PC-3 (cell line): Measurements from ENCODE around the gene MTA3. TPM values are rescaled to one million over a fixed set of nuclear protein-coding genes. Genes with fewer than 3 reads are reported as not detected.

Source experiments
- ATAC-seq: fragments of 200-7000 bp; cut with Tn5 transposase; 2 replicates; pipeline ENCODE4 v1.9.1; 2020; ENCODE audit warnings: mild to moderate bottlenecking, moderate library complexity
- BruUV-seq: library from RNA; stranded (reverse); fragments of 400-500 nt; replicated peaks from 2 replicates; lab custom pipeline; 2021; lab: Mats Ljungman, UMichigan
- CTCF ChIA-PET: fragments of 300-600 bp; sonication (Branson Sonifier 250); formaldehyde crosslinking; loops from one replicate; lab custom pipeline; 2022; ENCODE audit warnings: antibody characterized with exemption; lab: Charles Lee
- POLR2A ChIA-PET: fragments of 300-600 bp; sonication (Branson Sonifier 250); formaldehyde crosslinking; loops from one replicate; lab custom pipeline; 2022; ENCODE audit warnings: antibody characterized with exemption; ENCODE audit not compliant: unreplicated experiment; lab: Charles Lee
- DNase-seq: peaks from one replicate; pipeline ENCODE4 v3.0.0-alpha.2; 2015
- H2AFZ ChIP-seq: fragments of 300-600 bp; sonication (generic); 2 replicates; pipeline ENCODE4 v1.6.0; 2016; ENCODE audit warnings: antibody characterized with exemption, low read length
- H3F3A ChIP-seq: fragments of 300-600 bp; sonication (generic); one replicate; pipeline ENCODE4 v1.6.0; 2017; ENCODE audit warnings: antibody characterized with exemption, low read length, control low read depth, mild to moderate bottlenecking; ENCODE audit not compliant: unreplicated experiment
- H3K27ac ChIP-seq: fragments of 300-600 bp; sonication (generic); 2 replicates; pipeline ENCODE4 v1.5.1; 2016; ENCODE audit warnings: mild to moderate bottlenecking, low read length
- H3K27me3 ChIP-seq: fragments of 300-600 bp; sonication (generic); 2 replicates; pipeline ENCODE4 v1.6.1; 2016; ENCODE audit warnings: low read length, mixed read lengths
- H3K36me3 ChIP-seq: fragments of 300-600 bp; sonication (generic); 2 replicates; pipeline ENCODE4 v1.6.1; 2016; ENCODE audit warnings: low read depth, mixed run types, low read length, mixed read lengths
- H3K4me1 ChIP-seq: fragments of 300-600 bp; sonication (generic); 2 replicates; pipeline ENCODE4 v1.5.1; 2016; ENCODE audit warnings: low read length; ENCODE audit not compliant: insufficient read depth
- H3K4me2 ChIP-seq: fragments of 300-600 bp; sonication (generic); 2 replicates; pipeline ENCODE4 v1.6.0; 2016; ENCODE audit warnings: low read length
- H3K4me3 ChIP-seq: fragments of 300-600 bp; sonication (generic); 2 replicates; pipeline ENCODE4 v1.5.1; 2016; ENCODE audit warnings: mild to moderate bottlenecking, low read length, mixed read lengths
- H3K79me2 ChIP-seq: fragments of 300-600 bp; sonication (generic); 2 replicates; pipeline ENCODE4 v1.6.1; 2017; ENCODE audit warnings: low read length, mixed read lengths
- H3K9ac ChIP-seq: fragments of 300-600 bp; sonication (generic); 2 replicates; pipeline ENCODE4 v1.6.0; 2016; ENCODE audit warnings: mild to moderate bottlenecking, low read length
- H3K9me2 ChIP-seq: fragments of 300-600 bp; sonication (generic); replicated peaks from 2 replicates; pipeline ENCODE4 v1.6.1; 2016; ENCODE audit warnings: mixed run types, low read length, mixed read lengths
- H3K9me3 ChIP-seq: fragments of 300-600 bp; sonication (generic); 2 replicates; pipeline ENCODE4 v1.6.1; 2016; ENCODE audit warnings: low read length, mixed read lengths
- H4K20me1 ChIP-seq: fragments of 300-600 bp; sonication (generic); 2 replicates; pipeline ENCODE4 v1.6.1; 2016; ENCODE audit warnings: low read length, mixed read lengths
- EZH2 ChIP-seq: fragments of 300-600 bp; sonication (generic); IDR thresholded peaks from one replicate; pipeline ENCODE4 v1.6.1; 2017; ENCODE audit warnings: antibody characterized with exemption, mild to moderate bottlenecking, low read length; ENCODE audit not compliant: unreplicated experiment
- EZH2phosphoT487 ChIP-seq: fragments of 300-600 bp; sonication (generic); IDR thresholded peaks from 2 replicates; pipeline ENCODE4 v1.6.1; 2018; ENCODE audit warnings: mild to moderate bottlenecking, antibody characterized with exemption, low read length, borderline replicate concordance
- intact Hi-C: fragments of 100-400 bp; cut with micrococcal nuclease; formaldehyde crosslinking; loops from 2 replicates; pipeline ENCODE4 v1.9.0; 2023
- total RNA-seq: library from RNA; depleted of rRNA; stranded (reverse); fragments of >200 nt; gene quantifications from 2 replicates; pipeline ENCODE4 v1.2.3, GENCODE V29; 2014
- TF ChIP-seq, protein P1 (sequence below): fragments of 300-600 bp; sonication (generic); conservative IDR thresholded peaks from 2 replicates; pipeline ENCODE4 v1.5.1; 2017; ENCODE audit warnings: antibody characterized with exemption, low read depth, mild to moderate bottlenecking, low read length

MTA3 gene
- total RNA-seq, 1 experiment from 2014 or later: 27.3 TPM

DNA sequence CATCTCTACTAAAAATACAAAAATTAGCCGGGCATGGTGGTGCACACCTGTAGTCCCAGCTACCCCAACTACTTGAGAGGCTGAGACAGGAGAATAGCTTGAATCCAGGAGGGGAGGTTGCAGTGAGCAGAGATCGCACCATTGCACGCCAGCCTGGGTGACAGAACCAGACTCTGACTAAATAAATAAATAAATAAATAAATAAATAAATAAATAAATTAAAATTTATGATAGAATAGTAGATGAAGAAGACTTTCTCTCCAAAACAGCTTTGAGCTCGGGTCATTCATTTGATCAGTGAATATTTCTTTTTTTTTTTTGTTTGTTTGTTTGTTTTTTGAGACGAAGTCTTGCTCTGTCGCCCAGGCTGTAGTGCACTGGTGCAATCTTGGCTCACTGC lies 17.6 kb upstream of the MTA3 start:
- no peak for TF ChIP-seq EZH2phosphoT487
- TF ChIP-seq, protein P1, sequence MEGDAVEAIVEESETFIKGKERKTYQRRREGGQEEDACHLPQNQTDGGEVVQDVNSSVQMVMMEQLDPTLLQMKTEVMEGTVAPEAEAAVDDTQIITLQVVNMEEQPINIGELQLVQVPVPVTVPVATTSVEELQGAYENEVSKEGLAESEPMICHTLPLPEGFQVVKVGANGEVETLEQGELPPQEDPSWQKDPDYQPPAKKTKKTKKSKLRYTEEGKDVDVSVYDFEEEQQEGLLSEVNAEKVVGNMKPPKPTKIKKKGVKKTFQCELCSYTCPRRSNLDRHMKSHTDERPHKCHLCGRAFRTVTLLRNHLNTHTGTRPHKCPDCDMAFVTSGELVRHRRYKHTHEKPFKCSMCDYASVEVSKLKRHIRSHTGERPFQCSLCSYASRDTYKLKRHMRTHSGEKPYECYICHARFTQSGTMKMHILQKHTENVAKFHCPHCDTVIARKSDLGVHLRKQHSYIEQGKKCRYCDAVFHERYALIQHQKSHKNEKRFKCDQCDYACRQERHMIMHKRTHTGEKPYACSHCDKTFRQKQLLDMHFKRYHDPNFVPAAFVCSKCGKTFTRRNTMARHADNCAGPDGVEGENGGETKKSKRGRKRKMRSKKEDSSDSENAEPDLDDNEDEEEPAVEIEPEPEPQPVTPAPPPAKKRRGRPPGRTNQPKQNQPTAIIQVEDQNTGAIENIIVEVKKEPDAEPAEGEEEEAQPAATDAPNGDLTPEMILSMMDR: no peak
- TF ChIP-seq EZH2: no peak
- CTCF ChIA-PET: no interaction called here
- intact Hi-C loops: no loop called here

DNA sequence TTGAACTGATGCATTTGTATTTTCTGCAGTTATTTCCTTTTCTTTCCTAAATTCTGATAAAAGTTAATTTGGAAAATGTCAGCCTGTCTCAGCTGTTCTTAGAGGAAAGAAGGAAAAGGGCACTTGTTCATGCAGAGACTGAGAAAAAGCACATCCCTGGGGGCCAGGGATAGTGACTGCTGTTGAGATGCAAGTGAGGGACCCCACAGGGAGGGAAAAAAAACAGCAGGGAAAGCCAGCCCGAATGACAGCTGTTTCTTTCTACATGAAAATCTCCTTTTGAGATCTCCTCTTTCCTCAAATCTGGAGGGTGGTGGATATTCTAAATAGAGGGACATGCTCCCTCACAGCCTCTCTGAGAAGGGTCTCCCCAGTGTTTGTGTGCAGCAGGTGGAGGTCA lies 14.0 kb upstream of the MTA3 start:
- Histone ChIP-seq H3K4me2 (no peak overlapping the region), H3K27ac (no peak overlapping the region), H3K4me3 (no peak overlapping the region), H3K4me1 (peaks cover 7% of the 10 kb centered on the region), H3K9me3 (no peaks in the 10 kb centered on the region), H3K9ac (no peak overlapping the region), H3K79me2 (no peaks in the 10 kb centered on the region), H3K9me2 (no peaks in the 10 kb centered on the region), H2AFZ (no peak overlapping the region), H3F3A (no peaks in the 10 kb centered on the region), H3K36me3 (no peaks in the 10 kb centered on the region), H3K27me3 (no peaks in the 10 kb centered on the region), H4K20me1 (no peaks in the 10 kb centered on the region)
- ATAC-seq (no peak), DNase-seq (no peak)
- BruUV-seq: no TSS peak
- ChIA-PET POLR2A (no interaction called here), CTCF (no interaction called here)
- TF ChIP-seq, protein P1: no peak
- TF ChIP-seq EZH2phosphoT487 (no peak), EZH2 (no peak)
- intact Hi-C loops: no loop called here

More for the DNA sequence above, 17.6 kb upstream of the MTA3 start:
- no peaks in the 10 kb centered on the region for H4K20me1 ChIP-seq
- DNase-seq (no peak), ATAC-seq (no peak)
- H3K9me3 ChIP-seq: no peaks in the 10 kb centered on the region
- H3K27me3 ChIP-seq: no peaks in the 10 kb centered on the region
- no peak overlapping the region for H3K4me3 ChIP-seq
- H3F3A ChIP-seq: no peaks in the 10 kb centered on the region
- no peak overlapping the region for H3K27ac ChIP-seq
- no peaks in the 10 kb centered on the region for H3K36me3 ChIP-seq
- no peaks in the 10 kb centered on the region for H3K9me2 ChIP-seq
- no peak overlapping the region for H3K9ac ChIP-seq
- no peaks in the 10 kb centered on the region for H3K79me2 ChIP-seq
- H3K4me1 ChIP-seq: no peaks in the 10 kb centered on the region
- no peak overlapping the region for H2AFZ ChIP-seq
- POLR2A ChIA-PET: no interaction called here
- no peak overlapping the region for H3K4me2 ChIP-seq
- BruUV-seq: no TSS peak

DNA sequence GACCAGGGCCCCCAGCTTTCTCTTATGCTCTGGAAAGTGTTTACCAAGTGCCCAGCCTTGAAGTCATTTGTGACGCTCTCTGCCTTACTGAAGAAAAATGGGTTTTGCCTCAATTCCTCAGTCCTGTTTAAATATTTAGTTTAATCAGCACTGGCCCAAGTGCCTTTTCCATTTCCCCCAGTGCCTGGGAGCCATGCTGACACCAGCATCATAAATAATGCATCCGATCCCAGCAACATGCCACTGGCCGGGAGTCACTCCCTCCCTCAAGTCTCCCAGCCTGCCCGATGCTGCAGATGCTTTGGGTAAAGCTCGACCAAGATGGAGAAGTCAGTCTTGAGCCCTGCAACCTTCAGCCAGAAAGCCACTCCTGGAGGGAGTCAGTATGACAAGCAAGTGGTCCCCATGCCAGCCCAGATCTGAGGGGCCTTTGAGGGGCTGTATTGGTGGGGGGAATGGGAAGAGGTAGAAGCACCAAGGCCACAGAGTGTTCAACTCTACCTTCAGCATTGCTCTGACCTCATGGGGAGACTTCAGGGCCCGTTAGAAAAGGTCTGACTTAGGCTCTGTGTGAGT lies 12.0 kb upstream of the MTA3 start:
- no peak overlapping the region for H3K4me3 ChIP-seq
- no peaks in the 10 kb centered on the region for H3K9me3 ChIP-seq
- H3K9me2 ChIP-seq: no peaks in the 10 kb centered on the region
- BruUV-seq: no TSS peak
- ATAC-seq (no peak), DNase-seq (no peak)
- CTCF ChIA-PET: no interaction called here
- H3K36me3 ChIP-seq: no peaks in the 10 kb centered on the region
- H3K4me1 ChIP-seq: peaks cover 7% of the 10 kb centered on the region
- H3K79me2 ChIP-seq: no peaks in the 10 kb centered on the region
- H3F3A ChIP-seq: no peaks in the 10 kb centered on the region
- no peak overlapping the region for H3K9ac ChIP-seq
- H3K27me3 ChIP-seq: no peaks in the 10 kb centered on the region
- no peak overlapping the region for H2AFZ ChIP-seq
- H3K4me2 ChIP-seq: no peak overlapping the region
- H4K20me1 ChIP-seq: no peaks in the 10 kb centered on the region
- POLR2A ChIA-PET: no interaction called here
- TF ChIP-seq EZH2 (no peak), EZH2phosphoT487 (no peak)
- TF ChIP-seq, protein P1: no peak
- H3K27ac ChIP-seq: no peak overlapping the region
- intact Hi-C loops: no loop called here
